Activated naive CD8-positive, alpha-beta T cell treated with anti-CD3 and anti-CD28 coated beads, Interleukin-2, amount 10 ng/mL, durations not matched to agents 7 days and 5 days (primary cell): ENCODE results near the gene CEPT1. TPM values are rescaled to one million over a fixed set of nuclear protein-coding genes. Genes with fewer than 3 reads are reported as not detected.

Source experiments
- ATAC-seq: fragments of 150-1000 bp; cut with Tn5 transposase; one replicate; pipeline ENCODE4 v1.10.0; 2021; ENCODE audit warnings: low read depth, moderate library complexity
- POLR2A ChIA-PET: fragments of 350-600 bp; sonication (Branson Sonifier 250); formaldehyde crosslinking; loops from one replicate; lab custom pipeline; 2021; ENCODE audit warnings: antibody characterized with exemption; lab: Charles Lee
- DNase-seq: peaks from one replicate; pipeline ENCODE4 v3.0.0; 2021
- H3K27ac Mint-ChIP-seq: one replicate; pipeline ENCODE4 v1.8.0; 2022; ENCODE audit warnings: mild to moderate bottlenecking, mixed read lengths
- H3K27me3 Mint-ChIP-seq: one replicate; pipeline ENCODE4 v1.8.0; 2022; ENCODE audit warnings: mild to moderate bottlenecking, moderate library complexity, mixed read lengths
- H3K36me3 Mint-ChIP-seq: one replicate; pipeline ENCODE4 v1.8.0; 2021; ENCODE audit warnings: mild to moderate bottlenecking, mixed read lengths
- H3K4me1 Mint-ChIP-seq: one replicate; pipeline ENCODE4 v1.8.0; 2021; ENCODE audit warnings: mixed read lengths
- H3K4me3 Mint-ChIP-seq: one replicate; pipeline ENCODE4 v1.8.0; 2022; ENCODE audit warnings: mild to moderate bottlenecking, moderate library complexity, mixed read lengths
- H3K9me3 Mint-ChIP-seq: one replicate; pipeline ENCODE4 v1.8.0; 2021; ENCODE audit warnings: mixed read lengths
- total RNA-seq, 2 experiments: library from RNA; stranded (reverse); gene quantifications; one replicate each; pipeline ENCODE4 v1.2.3, GENCODE V29; 2021

Gene CEPT1
- total RNA-seq, 2 experiments from 2014 or later, result 44.1 to 46.5 TPM

DNA sequence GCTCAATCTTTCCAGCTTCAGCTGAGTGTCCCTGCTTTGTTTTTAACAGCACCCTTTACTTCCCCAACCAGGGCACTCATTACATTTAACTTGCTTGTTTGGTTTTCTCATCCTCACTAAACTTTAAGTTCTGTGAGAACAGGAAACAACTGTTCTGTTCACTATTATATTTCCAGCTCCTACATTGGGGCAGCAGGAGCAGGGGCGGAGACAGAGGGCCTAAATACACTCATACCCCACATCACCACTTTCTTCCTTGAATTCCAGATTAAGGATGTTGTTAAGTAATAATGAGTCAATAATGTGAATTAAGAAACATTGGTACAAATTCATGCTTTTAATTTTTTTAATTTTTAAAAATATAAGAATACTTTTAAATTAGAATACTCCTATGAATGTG, 6.2 kb upstream of the CEPT1 start:
- Mint-ChIP-seq H3K4me3 (no peak overlapping the region), H3K27me3 (no peaks in the 10 kb centered on the region), H3K4me1 (peaks cover 25% of the 10 kb centered on the region), H3K36me3 (peaks cover 43% of the 10 kb centered on the region), H3K27ac (peak overlapping the region; percentile 13), H3K9me3 (no peaks in the 10 kb centered on the region)
- no peak for DNase-seq
- POLR2A ChIA-PET, result no interaction called here
- no peak for ATAC-seq

DNA sequence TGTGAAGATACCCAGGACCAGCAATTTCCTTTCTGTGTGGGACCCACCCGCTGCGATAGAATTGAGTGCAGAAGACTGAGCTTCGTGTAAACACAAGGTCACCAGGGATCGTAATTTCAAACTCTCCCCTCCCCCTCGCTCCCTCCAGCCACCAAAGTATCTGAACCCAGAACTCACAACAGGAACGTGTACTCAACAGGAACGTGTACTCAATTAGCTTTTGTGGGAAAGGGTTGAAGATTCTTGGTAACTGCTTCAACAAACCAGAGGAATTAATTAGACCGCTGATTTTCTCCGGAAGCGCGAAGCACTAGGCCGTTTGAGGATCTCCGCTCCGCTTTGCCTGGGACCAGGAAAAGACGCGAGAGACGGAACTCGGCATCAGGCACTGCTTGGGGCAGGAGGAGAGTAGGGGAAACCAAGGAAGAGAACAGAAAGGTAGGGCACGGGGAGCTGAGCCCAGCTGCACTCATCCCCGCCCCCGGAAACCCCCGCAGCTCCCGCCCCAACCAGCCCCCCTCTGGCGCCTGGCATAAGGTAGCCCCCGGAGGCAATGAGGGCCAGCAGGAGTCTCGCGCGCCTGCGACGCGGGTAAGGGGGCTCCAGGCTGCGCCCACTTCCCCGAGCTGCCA, 583 bp upstream of the CEPT1 start:
- Mint-ChIP-seq H3K36me3 (peaks cover 35% of the 10 kb centered on the region), H3K27ac (peak overlapping the region; percentile 99), H3K4me3 (peak overlapping the region; percentile 100), H3K9me3 (no peaks in the 10 kb centered on the region), H3K4me1 (peaks cover 36% of the 10 kb centered on the region), H3K27me3 (no peaks in the 10 kb centered on the region)
- no peak for DNase-seq
- ATAC-seq, result peak; percentile 70
- POLR2A ChIA-PET, result interaction anchor here (0.6 to 2.7 kb wide), 16 partner anchors 9 to 930 kb away, joined by 3 to 22 read pairs (median 4); partner anchors contain the start of genes DENND2D, LRIF1 and WDR77

DNA sequence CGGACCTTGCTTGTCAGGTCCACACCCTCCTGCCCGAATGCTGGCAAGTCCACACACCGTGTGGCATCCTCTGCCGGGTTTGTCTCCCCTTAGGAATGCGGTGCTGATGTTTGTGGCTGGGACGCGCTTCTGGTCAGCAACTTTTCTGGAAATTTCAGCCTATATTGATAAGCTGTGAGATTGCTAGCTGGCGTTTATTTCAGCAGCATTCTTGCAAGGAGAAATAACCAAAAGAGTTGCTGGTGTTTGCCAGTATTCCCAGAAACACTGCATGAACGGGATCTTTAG, 601 bp downstream of the CEPT1 start:
- POLR2A ChIA-PET, result interaction anchor here (1.0 to 2.7 kb wide), 11 partner anchors 9 to 308 kb away, joined by 3 to 22 read pairs (median 5); partner anchors contain the start of genes DENND2D and WDR77
- Mint-ChIP-seq H3K4me3 (peak overlapping the region; percentile 100), H3K9me3 (no peaks in the 10 kb centered on the region), H3K4me1 (peaks cover 34% of the 10 kb centered on the region), H3K27ac (peak overlapping the region; percentile 99), H3K27me3 (no peaks in the 10 kb centered on the region), H3K36me3 (peaks cover 27% of the 10 kb centered on the region)
- ATAC-seq (no peak), DNase-seq (no peak)

- peak overlapping the region; percentile 100 for H3K4me3 Mint-ChIP-seq
- ATAC-seq (no peak), DNase-seq (no peak)
- POLR2A ChIA-PET, result interaction anchor here (0.9 to 2.7 kb wide), 10 partner anchors 9 to 206 kb away, joined by 3 to 22 read pairs (median 4); partner anchors contain the start of gene DENND2D
- peak overlapping the region; percentile 99 for H3K27ac Mint-ChIP-seq
- no peaks in the 10 kb centered on the region for H3K9me3 Mint-ChIP-seq
- no peaks in the 10 kb centered on the region for H3K27me3 Mint-ChIP-seq
- H3K4me1 Mint-ChIP-seq, result peaks cover 41% of the 10 kb centered on the region
- H3K36me3 Mint-ChIP-seq, result peaks cover 25% of the 10 kb centered on the region
These were observed 1.5 kb downstream of the CEPT1 start for GRCh38 chr1:111141245-111142220.

DNA sequence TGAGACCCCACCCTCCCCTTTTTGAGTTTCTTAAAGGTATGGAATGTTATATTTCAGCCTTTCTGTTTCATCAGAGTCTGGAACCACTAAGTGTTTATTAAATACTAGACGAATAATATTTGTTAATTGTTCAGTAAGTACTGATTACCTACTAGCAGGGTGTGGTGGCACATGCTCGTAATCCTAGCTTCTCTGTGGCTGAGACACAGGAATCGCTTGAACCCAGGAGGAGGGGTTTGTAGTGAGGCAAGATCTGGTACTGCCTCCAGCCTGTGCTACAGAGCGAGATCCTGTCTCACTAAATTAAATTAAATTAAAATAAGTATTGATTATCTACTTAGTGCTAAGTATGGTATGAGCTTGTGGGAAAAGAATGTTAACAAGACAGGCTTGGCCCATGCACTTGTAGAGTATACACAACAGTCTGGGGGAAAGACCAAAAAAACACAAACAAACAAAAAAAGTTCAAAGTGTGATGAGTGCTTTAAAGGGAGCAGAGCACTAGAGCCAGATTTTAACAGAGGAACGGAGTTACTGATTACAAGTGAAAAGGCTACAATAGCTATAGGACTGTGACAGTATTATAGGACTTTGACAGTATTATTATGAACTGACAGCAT, 2.4 kb downstream of the CEPT1 start:
- ATAC-seq (no peak), DNase-seq (no peak)
- peak overlapping the region; percentile 26 for H3K4me3 Mint-ChIP-seq
- H3K36me3 Mint-ChIP-seq, result peaks cover 25% of the 10 kb centered on the region
- H3K27ac Mint-ChIP-seq, result no peak overlapping the region
- no peaks in the 10 kb centered on the region for H3K27me3 Mint-ChIP-seq
- peaks cover 43% of the 10 kb centered on the region for H3K4me1 Mint-ChIP-seq
- POLR2A ChIA-PET, result interaction anchor here (0.9 to 1.2 kb wide), 2 partner anchors 46 to 178 kb away, joined by 3 read pairs; no protein-coding TSS in a partner anchor
- H3K9me3 Mint-ChIP-seq, result no peaks in the 10 kb centered on the region

GRCh38 chr1:111145542-111145941, 5.5 kb downstream of the CEPT1 start:
- DNase-seq, result no peak
- Mint-ChIP-seq H3K27me3 (no peaks in the 10 kb centered on the region), H3K9me3 (no peaks in the 10 kb centered on the region), H3K36me3 (peaks cover 34% of the 10 kb centered on the region), H3K4me1 (peaks cover 38% of the 10 kb centered on the region), H3K4me3 (no peak overlapping the region), H3K27ac (no peak overlapping the region)
- POLR2A ChIA-PET, result no interaction called here
- no peak for ATAC-seq

GRCh38 chr1:111145963-111146768, 6.1 kb downstream of the CEPT1 start:
- no peak for ATAC-seq
- Mint-ChIP-seq H3K9me3 (no peaks in the 10 kb centered on the region), H3K4me3 (no peak overlapping the region), H3K36me3 (peaks cover 35% of the 10 kb centered on the region), H3K27me3 (no peaks in the 10 kb centered on the region), H3K4me1 (peaks cover 36% of the 10 kb centered on the region), H3K27ac (no peak overlapping the region)
- DNase-seq, result no peak
- POLR2A ChIA-PET, result interaction anchor here (1.1 to 1.2 kb wide), 2 partner anchors 24 to 45 kb away, joined by 3 to 4 read pairs; no protein-coding TSS in a partner anchor

DNA sequence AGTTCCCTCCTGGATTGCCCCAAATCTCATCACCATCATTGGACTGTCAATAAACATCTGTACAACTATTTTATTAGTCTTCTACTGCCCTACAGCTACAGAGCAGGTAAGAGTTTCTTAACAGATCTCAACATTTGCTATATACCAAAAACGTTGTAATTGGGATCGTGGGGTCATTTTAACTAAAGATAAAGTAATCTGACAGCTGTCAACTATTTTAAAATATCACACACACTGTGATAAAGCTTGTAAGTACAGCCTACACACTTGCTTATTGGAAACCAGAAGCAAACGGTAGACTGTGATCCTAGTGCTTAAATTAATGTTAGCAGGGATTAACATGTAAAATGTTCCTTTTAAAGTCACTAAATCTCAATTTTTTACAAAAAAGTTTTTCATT, 7.9 kb downstream of the CEPT1 start:
- peaks cover 38% of the 10 kb centered on the region for H3K4me1 Mint-ChIP-seq
- no peak overlapping the region for H3K27ac Mint-ChIP-seq
- no peaks in the 10 kb centered on the region for H3K9me3 Mint-ChIP-seq
- DNase-seq, result no peak
- peaks cover 48% of the 10 kb centered on the region for H3K36me3 Mint-ChIP-seq
- H3K27me3 Mint-ChIP-seq, result no peaks in the 10 kb centered on the region
- POLR2A ChIA-PET, result interaction anchor here (0.7 to 0.9 kb wide), 2 partner anchors 44 to 52 kb away, joined by 3 to 4 read pairs; no protein-coding TSS in a partner anchor
- no peak for ATAC-seq
- H3K4me3 Mint-ChIP-seq, result no peak overlapping the region

DNA sequence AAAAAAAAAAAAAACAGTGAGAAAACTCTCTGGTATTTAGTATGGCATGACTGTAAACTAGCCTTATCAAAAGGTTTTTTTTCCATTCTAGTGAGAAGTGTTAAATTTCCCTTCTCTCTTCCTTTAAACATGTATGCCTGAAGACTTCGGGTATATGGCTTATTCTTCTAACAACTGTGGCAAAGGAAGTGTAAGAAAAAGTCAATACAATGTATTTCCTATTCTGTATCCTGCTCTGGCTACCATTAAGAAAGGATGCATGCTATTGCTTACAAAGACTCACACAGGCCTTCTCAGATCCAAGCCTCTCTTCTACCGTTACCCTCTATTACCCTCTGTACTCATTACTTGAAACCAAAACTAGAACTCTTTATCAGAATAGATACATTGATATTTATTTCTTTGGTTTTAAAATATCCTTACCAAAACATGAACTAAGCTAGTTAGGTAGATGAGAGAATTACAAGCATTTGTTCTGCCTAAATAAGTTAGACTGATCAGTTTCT, 8.4 kb downstream of the CEPT1 start:
- POLR2A ChIA-PET, result interaction anchor here (0.7 to 1.0 kb wide), 3 partner anchors 43 to 51 kb away, joined by 3 to 4 read pairs (median 3); no protein-coding TSS in a partner anchor
- no peak overlapping the region for H3K27ac Mint-ChIP-seq
- no peaks in the 10 kb centered on the region for H3K27me3 Mint-ChIP-seq
- H3K4me1 Mint-ChIP-seq, result peaks cover 41% of the 10 kb centered on the region
- DNase-seq (no peak), ATAC-seq (no peak)
- no peaks in the 10 kb centered on the region for H3K9me3 Mint-ChIP-seq
- H3K4me3 Mint-ChIP-seq, result no peak overlapping the region
- H3K36me3 Mint-ChIP-seq, result peaks cover 52% of the 10 kb centered on the region

GRCh38 chr1:111151838-111152237, 11.8 kb downstream of the CEPT1 start:
- H3K4me3 Mint-ChIP-seq, result peak overlapping the region; percentile 15
- POLR2A ChIA-PET, result no interaction called here
- H3K4me1 Mint-ChIP-seq, result peaks cover 42% of the 10 kb centered on the region
- no peak for ATAC-seq
- H3K36me3 Mint-ChIP-seq, result peaks cover 66% of the 10 kb centered on the region
- DNase-seq, result no peak
- no peaks in the 10 kb centered on the region for H3K27me3 Mint-ChIP-seq
- peak overlapping the region; percentile 40 for H3K27ac Mint-ChIP-seq
- no peaks in the 10 kb centered on the region for H3K9me3 Mint-ChIP-seq

DNA sequence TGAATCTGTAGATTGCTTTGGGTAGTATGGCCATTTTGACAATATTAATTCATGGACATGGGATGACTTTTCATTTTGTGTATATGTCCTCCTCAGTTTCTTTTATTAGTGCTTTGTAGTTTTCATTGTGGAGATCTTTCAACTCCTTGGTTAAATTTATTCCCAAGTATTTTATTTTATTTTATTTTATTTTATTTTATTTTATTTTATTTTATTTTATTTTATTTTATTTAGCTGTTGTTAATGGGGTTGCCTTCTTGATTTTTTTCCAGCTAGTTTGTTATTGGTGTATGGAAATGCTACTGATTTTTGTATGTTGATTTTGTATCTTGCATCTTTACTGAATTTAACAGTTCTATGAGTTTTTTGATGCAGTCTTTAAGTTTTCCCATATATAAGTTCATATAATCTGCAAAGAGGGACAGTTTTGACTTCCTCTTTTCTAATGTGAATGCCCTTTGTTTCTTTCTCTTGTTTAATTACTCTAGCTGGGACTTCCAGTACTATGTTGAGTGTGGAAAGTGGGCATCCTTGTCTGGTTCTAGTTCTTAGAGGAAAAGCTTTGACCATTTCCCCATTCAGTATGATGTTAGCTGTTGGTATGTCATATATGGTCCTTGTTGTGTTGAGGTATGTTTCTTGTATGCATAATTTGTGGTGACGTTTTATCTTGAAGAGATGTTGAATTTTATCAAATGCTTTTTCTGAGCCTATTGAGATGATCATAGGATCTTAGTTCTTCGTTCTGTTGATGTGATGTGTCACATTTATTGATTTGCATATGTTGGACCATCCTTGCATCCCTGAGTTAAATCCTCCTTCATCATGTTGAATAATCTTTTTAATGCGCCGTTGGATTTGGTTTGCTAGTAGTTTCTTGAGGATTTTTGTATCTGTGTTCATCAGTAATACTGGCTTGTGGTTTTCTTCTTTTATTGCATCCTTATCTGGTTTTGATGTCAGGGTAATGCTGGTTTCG, 14.3 kb downstream of the CEPT1 start:
- H3K4me3 Mint-ChIP-seq, result no peak overlapping the region

More for the DNA sequence above, 14.3 kb downstream of the CEPT1 start:
- no peak for ATAC-seq
- Mint-ChIP-seq H3K36me3 (peaks cover 57% of the 10 kb centered on the region), H3K27me3 (no peaks in the 10 kb centered on the region), H3K9me3 (no peaks in the 10 kb centered on the region), H3K27ac (no peak overlapping the region), H3K4me1 (peaks cover 37% of the 10 kb centered on the region)
- POLR2A ChIA-PET, result no interaction called here
- no peak for DNase-seq
